Transverse colon (tissue), 4 donors: ENCODE measurements around the gene TJP2. TPM values are rescaled to one million over a fixed set of nuclear protein-coding genes. Genes with fewer than 3 reads are reported as not detected.

Source experiments
- DNase-seq: peaks from one replicate; pipeline ENCODE4 v3.0.0-alpha.2; 2019
- H3K27ac ChIP-seq, 4 donors: fragments of 200-600 bp; sonication (generic); 2 replicates each; pipeline ENCODE4 v1.5.1; 2016 to 2018; ENCODE audit warnings: inconsistent platforms in 4 of 4
- H3K27me3 ChIP-seq: fragments of 200-600 bp; sonication (generic); 2 replicates; pipeline ENCODE4 v1.5.1; 2017; ENCODE audit warnings: inconsistent platforms
- H3K36me3 ChIP-seq, 4 donors: fragments of 200-600 bp; sonication (generic); 2 replicates each; pipeline ENCODE4 v1.5.1; 2017 to 2019; ENCODE audit warnings: inconsistent platforms in 4 of 4
- H3K4me1 ChIP-seq, 4 donors: fragments of 200-600 bp; sonication (generic); 2 replicates each; pipeline ENCODE4 v1.5.1; 2017 to 2020; ENCODE audit warnings: inconsistent platforms in 4 of 4
- H3K4me3 ChIP-seq, 4 donors: fragments of 200-600 bp; sonication (generic); 1 replicate in 1 of 4; 2 replicates in 3 of 4; pipeline versions ENCODE4 v1.5.1 to v1.6.1; 2017 to 2019; ENCODE audit warnings: inconsistent platforms in 4 of 4
- H3K9me3 ChIP-seq, 2 donors: fragments of 200-600 bp; sonication (generic); 2 replicates each; pipeline ENCODE4 v1.5.1; 2017 to 2019; ENCODE audit warnings: inconsistent platforms in 2 of 2
- EP300 ChIP-seq: sonication (generic); formaldehyde crosslinking; IDR thresholded peaks from one replicate; pipeline ENCODE4 v1.6.1; 2017; ENCODE audit warnings: antibody characterized with exemption, low read depth
- POLR2A ChIP-seq: fragments of 450-650 bp; IDR thresholded peaks from one replicate; pipeline ENCODE4 v1.6.1; 2016; ENCODE audit warnings: antibody characterized with exemption, mild to moderate bottlenecking, moderate library complexity
- POLR2AphosphoS5 ChIP-seq, 3 donors: sonication (generic); formaldehyde crosslinking; IDR thresholded peaks; one replicate each; pipeline ENCODE4 v1.6.1; 2016; ENCODE audit warnings: antibody characterized with exemption in 3 of 3
- WGBS, 2 donors: methylation state at CpG; one replicate each; pipeline ENCODE4 v1.1.5; 2018; ENCODE audit warnings: low coverage in 1 of 2; 5-methylcytosine and 5-hydroxymethylcytosine counted together
- in situ Hi-C, 4 donors: fragments of 200-750 bp; cut with MboI; loops; one replicate each; pipeline versions ENCODE4 v1.15.0 to v1.15.1; 2017; ENCODE audit warnings: low sequenced_read_pairs in 3 of 4, low pct_ligation_motif_present in 1 of 4, low pct_unique_long_range_greater_than_20kb in 1 of 4
- intact Hi-C: fragments of 100-400 bp; cut with DNase I; formaldehyde crosslinking; loops from one replicate; pipeline ENCODE4 v1.15.1; 2023; ENCODE audit warnings: low total_unique reads
- total RNA-seq, 4 donors: library from RNA; depleted of rRNA; stranded (reverse); fragments of >200 nt; gene quantifications; one replicate each; pipeline ENCODE4 v1.1.0, GENCODE V29; 2016
- TF ChIP-seq, protein P1 (sequence below), 5 experiments: fragments of 200-600 bp in 3 of 5; fragments of 450-650 bp in 2 of 5; sonication (generic) in 3 of 5; IDR thresholded peaks; 1 replicate in 2 of 5; 2 replicates in 3 of 5; pipeline ENCODE4 v1.5.1; 2016 to 2017; ENCODE audit warnings: antibody characterized with exemption in 5 of 5, inconsistent platforms in 3 of 5, mild to moderate bottlenecking in 2 of 5, moderate library complexity in 1 of 5

Gene TJP2
- total RNA-seq, 4 donors from 2014 or later = 128 to 282 (median 202) TPM

DNA sequence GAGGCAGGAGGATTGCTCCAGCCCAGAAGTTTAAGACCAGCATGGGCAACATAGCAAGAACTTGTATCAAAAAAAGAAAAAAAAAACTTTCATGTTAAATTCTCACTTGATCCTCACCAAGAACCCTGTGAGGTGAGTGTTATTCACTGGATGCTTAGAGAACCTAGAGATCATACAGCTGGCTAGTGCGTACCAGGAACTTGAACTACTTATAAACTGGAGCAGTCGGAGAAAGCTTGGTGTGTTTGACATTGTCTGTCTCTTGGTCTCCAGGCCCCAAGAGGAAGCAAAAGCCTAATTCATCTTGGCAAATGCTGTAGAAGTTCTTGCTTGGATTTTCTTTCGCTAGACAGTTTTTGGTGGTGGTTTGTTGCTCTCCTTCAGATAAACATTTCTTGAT, 18.1 kb downstream of the TJP2 start:
- WGBS, 2 donors = 86 to 100% methylated on average over 1 to 3 of the region's 3 CpGs
- TF ChIP-seq, protein P1, sequence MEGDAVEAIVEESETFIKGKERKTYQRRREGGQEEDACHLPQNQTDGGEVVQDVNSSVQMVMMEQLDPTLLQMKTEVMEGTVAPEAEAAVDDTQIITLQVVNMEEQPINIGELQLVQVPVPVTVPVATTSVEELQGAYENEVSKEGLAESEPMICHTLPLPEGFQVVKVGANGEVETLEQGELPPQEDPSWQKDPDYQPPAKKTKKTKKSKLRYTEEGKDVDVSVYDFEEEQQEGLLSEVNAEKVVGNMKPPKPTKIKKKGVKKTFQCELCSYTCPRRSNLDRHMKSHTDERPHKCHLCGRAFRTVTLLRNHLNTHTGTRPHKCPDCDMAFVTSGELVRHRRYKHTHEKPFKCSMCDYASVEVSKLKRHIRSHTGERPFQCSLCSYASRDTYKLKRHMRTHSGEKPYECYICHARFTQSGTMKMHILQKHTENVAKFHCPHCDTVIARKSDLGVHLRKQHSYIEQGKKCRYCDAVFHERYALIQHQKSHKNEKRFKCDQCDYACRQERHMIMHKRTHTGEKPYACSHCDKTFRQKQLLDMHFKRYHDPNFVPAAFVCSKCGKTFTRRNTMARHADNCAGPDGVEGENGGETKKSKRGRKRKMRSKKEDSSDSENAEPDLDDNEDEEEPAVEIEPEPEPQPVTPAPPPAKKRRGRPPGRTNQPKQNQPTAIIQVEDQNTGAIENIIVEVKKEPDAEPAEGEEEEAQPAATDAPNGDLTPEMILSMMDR (IDR thresholded peaks at IDR 0.05) = no peak
- TF ChIP-seq POLR2A = no peak
- no peak for TF ChIP-seq EP300
- no peak for TF ChIP-seq POLR2AphosphoS5 (IDR thresholded peaks at IDR 0.05)
- Histone ChIP-seq H3K27ac (no peak overlapping the region), H3K36me3 (no peaks in the 10 kb centered on the region), H3K27me3 (no peaks in the 10 kb centered on the region), H3K9me3 (no peaks in the 10 kb centered on the region), H3K4me3 (no peak overlapping the region), H3K4me1 (peaks cover 0 to 12% (median 4%) of the 10 kb centered on the region in 4 donors)
- in situ Hi-C loops (loop anchor here (10.0 to 25.0 kb wide), 2 partner anchors 130 to 137 kb away; no protein-coding TSS in a partner anchor), intact Hi-C loops (loop anchor here (5.0 kb wide), 1 partner anchor 140 kb away; no protein-coding TSS in a partner anchor)
- DNase-seq = no peak

DNA sequence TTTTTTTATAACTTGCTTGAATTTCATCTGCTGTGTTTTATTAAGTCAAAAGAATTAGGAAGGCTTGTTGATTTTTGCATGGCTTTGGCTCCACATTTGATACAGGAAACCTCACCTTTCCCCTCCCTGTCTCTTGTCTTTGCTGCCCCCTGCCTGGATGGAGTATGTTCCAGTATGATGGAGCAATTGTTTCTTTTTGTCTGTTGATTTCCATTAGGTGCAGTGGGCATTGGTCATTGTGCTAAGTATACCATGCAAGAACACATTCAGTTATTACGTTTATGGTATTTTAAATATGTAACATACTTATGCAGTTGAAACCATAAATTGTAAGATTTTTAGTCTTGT, 19.6 kb downstream of the TJP2 start:
- Histone ChIP-seq H3K27ac (no peak overlapping the region), H3K9me3 (no peaks in the 10 kb centered on the region), H3K36me3 (no peaks in the 10 kb centered on the region), H3K4me3 (no peak overlapping the region), H3K27me3 (no peaks in the 10 kb centered on the region), H3K4me1 (peaks cover 0 to 6% (median 2%) of the 10 kb centered on the region in 4 donors)
- DNase-seq = no peak
- 85 to 100% methylated on average over 1 of the region's 1 CpG for WGBS, 2 donors
- TF ChIP-seq EP300 (no peak), POLR2A (no peak), POLR2AphosphoS5 (IDR thresholded peaks at IDR 0.05) (no peak)
- TF ChIP-seq, protein P1 (IDR thresholded peaks at IDR 0.05) = no peak
- intact Hi-C loops (loop anchor here (5.0 kb wide), 1 partner anchor 141 kb away; no protein-coding TSS in a partner anchor), in situ Hi-C loops (loop anchor here (10.0 to 25.0 kb wide), 2 partner anchors 131 to 139 kb away; no protein-coding TSS in a partner anchor)

DNA sequence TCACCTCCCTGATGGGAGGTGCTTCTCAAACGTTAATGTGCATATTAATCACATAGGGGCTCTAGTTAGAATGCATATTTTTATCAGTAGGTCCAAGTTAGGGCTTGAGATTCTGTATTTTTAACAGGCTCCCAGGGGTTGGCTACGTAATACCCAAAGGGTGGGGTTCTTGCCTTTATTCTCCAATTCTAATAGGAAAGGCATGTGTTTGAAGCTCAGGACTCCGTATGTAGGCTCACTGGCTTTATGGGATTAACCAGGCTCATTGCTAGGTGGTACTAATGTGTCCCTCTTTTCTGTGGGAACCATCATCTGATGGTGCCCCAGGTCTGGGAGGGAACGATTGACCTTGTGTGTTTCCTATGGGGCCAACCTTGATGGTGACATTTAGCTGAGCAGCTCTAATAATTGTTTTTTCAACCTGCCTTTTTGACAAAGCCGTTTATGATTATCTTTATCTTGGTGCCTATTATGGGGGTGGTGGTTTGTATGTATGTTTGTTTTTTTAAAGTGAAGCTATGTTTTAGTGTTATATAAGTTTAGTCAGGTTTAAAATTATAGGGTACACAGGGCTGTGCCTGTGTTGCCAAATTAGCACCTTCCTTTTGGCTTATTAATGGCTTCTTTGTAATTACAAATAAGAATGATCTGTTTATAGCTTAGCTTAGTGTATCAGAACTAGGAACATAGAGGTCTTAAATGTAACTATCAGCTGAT, 20.8 kb downstream of the TJP2 start:
- in situ Hi-C loops (loop anchor here (10.0 to 25.0 kb wide), 2 partner anchors 133 to 140 kb away; no protein-coding TSS in a partner anchor), intact Hi-C loops (loop anchor here (5.0 kb wide), 1 partner anchor 143 kb away; no protein-coding TSS in a partner anchor)
- Histone ChIP-seq H3K27me3 (no peaks in the 10 kb centered on the region), H3K36me3 (no peaks in the 10 kb centered on the region), H3K4me1 (peaks cover 0 to 15% (median 2%) of the 10 kb centered on the region in 4 donors), H3K9me3 (no peaks in the 10 kb centered on the region), H3K27ac (no peak overlapping the region), H3K4me3 (no peak overlapping the region)
- WGBS, 2 donors = 63 to 67% methylated on average over 5 of the region's 5 CpGs
- TF ChIP-seq, protein P1 (IDR thresholded peaks at IDR 0.05) = no peak
- TF ChIP-seq POLR2A (no peak), POLR2AphosphoS5 (IDR thresholded peaks at IDR 0.05) (no peak), EP300 (no peak)
- DNase-seq = no peak

DNA sequence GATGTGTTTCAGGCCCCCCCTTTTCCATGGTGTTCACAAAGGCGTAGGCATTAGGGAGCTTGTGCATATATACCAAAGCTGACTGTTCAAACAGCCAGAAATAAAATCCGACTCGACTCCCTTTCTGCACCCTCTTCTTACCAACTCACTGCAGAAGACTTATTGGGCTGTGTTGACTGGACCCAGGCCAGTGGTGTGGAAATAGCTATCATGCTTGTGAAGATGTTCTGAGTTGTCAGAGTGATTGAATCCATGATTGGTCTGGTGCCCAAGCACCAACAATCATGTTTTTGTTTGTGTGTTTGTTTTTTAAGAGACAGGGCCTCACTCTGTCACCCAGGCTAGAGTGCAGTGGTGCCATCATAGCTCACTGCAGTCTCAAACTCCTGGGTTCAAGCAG, 21.6 kb downstream of the TJP2 start:
- no peak for DNase-seq
- in situ Hi-C loops = loop anchor here (10.0 to 25.0 kb wide), 2 partner anchors 133 to 141 kb away; no protein-coding TSS in a partner anchor
- intact Hi-C loops = no loop called here
- Histone ChIP-seq H3K27ac (no peak overlapping the region), H3K4me1 (peaks cover 0 to 15% (median 2%) of the 10 kb centered on the region in 4 donors), H3K4me3 (no peak overlapping the region), H3K36me3 (no peaks in the 10 kb centered on the region), H3K9me3 (no peaks in the 10 kb centered on the region), H3K27me3 (no peaks in the 10 kb centered on the region)
- WGBS, 2 donors = 42% methylated on average over 3 of the region's 3 CpGs; no CpG with 5 or more reads in 1 of the 2 donors
- TF ChIP-seq EP300 (no peak), POLR2A (no peak), POLR2AphosphoS5 (IDR thresholded peaks at IDR 0.05) (no peak)
- TF ChIP-seq, protein P1 (IDR thresholded peaks at IDR 0.05) = no peak
